Neuronal stem cell (in vitro differentiated cells): ENCODE data around the gene SCRT2.

Source experiments
- DNase-seq: peaks from one replicate; pipeline ENCODE4 v3.0.0-alpha.2; 2013; ENCODE audit warnings: low spot score
- H2AFZ ChIP-seq: one replicate; pipeline ENCODE4 v1.6.1; 2013; ENCODE audit warnings: mild to moderate bottlenecking, low read length, inconsistent platforms
- H2AK5ac ChIP-seq: 2 replicates; pipeline ENCODE4 v1.6.1; 2013; ENCODE audit warnings: low read depth, mild to moderate bottlenecking, inconsistent platforms, low read length, moderate library complexity, mixed read lengths
- H2BK120ac ChIP-seq: 2 replicates; pipeline ENCODE4 v1.6.1; 2013; ENCODE audit warnings: low read depth, mild to moderate bottlenecking, inconsistent platforms, low read length, moderate library complexity, mixed read lengths
- H2BK12ac ChIP-seq: one replicate; pipeline ENCODE4 v1.6.1; 2013; ENCODE audit warnings: low read length, inconsistent platforms
- H2BK15ac ChIP-seq: 2 replicates; pipeline ENCODE4 v1.6.1; 2013; ENCODE audit warnings: mild to moderate bottlenecking, low read length, inconsistent platforms, mixed read lengths
- H2BK5ac ChIP-seq: one replicate; pipeline ENCODE4 v1.6.1; 2013; ENCODE audit warnings: inconsistent platforms, mild to moderate bottlenecking, low read length, moderate library complexity
- H3K14ac ChIP-seq: one replicate; pipeline ENCODE4 v1.6.1; 2013; ENCODE audit warnings: low read length, inconsistent platforms
- H3K18ac ChIP-seq: 2 replicates; pipeline ENCODE4 v1.6.1; 2013; ENCODE audit warnings: low read length, inconsistent platforms
- H3K23ac ChIP-seq: 2 replicates; pipeline ENCODE4 v1.6.1; 2013; ENCODE audit warnings: low read depth, mild to moderate bottlenecking, mixed read lengths, low read length, inconsistent platforms; ENCODE audit not compliant: poor library complexity
- H3K27ac ChIP-seq: replicated peaks from 3 replicates; pipeline ENCODE4 v1.5.1; 2013; ENCODE audit warnings: low read length, inconsistent platforms
- H3K27me3 ChIP-seq, 3 experiments: 2 replicates each; pipeline ENCODE4 v1.6.1; 2013; ENCODE audit warnings: low read length in 3 of 3, mild to moderate bottlenecking in 2 of 3, inconsistent platforms in 1 of 3, low read depth in 1 of 3, mixed read lengths in 1 of 3, moderate library complexity in 1 of 3; ENCODE audit not compliant: control insufficient read depth in 3 of 3, insufficient read depth in 3 of 3
- H3K36me3 ChIP-seq, 2 donors: replicated peaks in 1 of 2; 2 replicates each; pipeline ENCODE4 v1.6.1; 2013; ENCODE audit warnings: low read length in 2 of 2; ENCODE audit not compliant: control insufficient read depth in 2 of 2, insufficient read depth in 2 of 2
- H3K4ac ChIP-seq: 2 replicates; pipeline ENCODE4 v1.6.1; 2013; ENCODE audit warnings: inconsistent platforms, mild to moderate bottlenecking, low read length, moderate library complexity
- H3K4me1 ChIP-seq, 2 donors: 1 replicate in 1 of 2; 2 replicates in 1 of 2; pipeline ENCODE4 v1.6.1; 2013; ENCODE audit warnings: low read length in 2 of 2, low read depth in 1 of 2; ENCODE audit not compliant: control insufficient read depth in 2 of 2, insufficient read depth in 1 of 2
- H3K4me2 ChIP-seq: one replicate; pipeline ENCODE4 v1.6.1; 2013; ENCODE audit warnings: mild to moderate bottlenecking, low read length, inconsistent platforms; ENCODE audit not compliant: insufficient read depth, poor library complexity, severe bottlenecking
- H3K4me3 ChIP-seq, 2 donors: 2 replicates each; pipeline ENCODE4 v1.5.1; 2013; ENCODE audit warnings: low read length in 2 of 2, mild to moderate bottlenecking in 2 of 2, inconsistent platforms in 1 of 2, moderate library complexity in 1 of 2
- H3K79me1 ChIP-seq: one replicate; pipeline ENCODE4 v1.6.1; 2013; ENCODE audit warnings: low read depth, mild to moderate bottlenecking, inconsistent platforms, low read length, moderate library complexity
- H3K9ac ChIP-seq: one replicate; pipeline ENCODE4 v1.6.1; 2013; ENCODE audit warnings: mild to moderate bottlenecking, low read depth, low read length, inconsistent platforms; ENCODE audit not compliant: poor library complexity
- H3K9me3 ChIP-seq, 2 donors: replicated peaks in 1 of 2; 2 replicates each; pipeline versions ENCODE3 to v1.6.1; 2013; ENCODE audit warnings: low read length in 2 of 2, mild to moderate bottlenecking in 2 of 2, inconsistent platforms in 1 of 2, low read depth in 1 of 2, mixed read lengths in 1 of 2, moderate library complexity in 1 of 2; ENCODE audit not compliant: control insufficient read depth in 2 of 2, insufficient read depth in 1 of 2
- H4K8ac ChIP-seq: one replicate; pipeline ENCODE4 v1.6.1; 2013; ENCODE audit warnings: low read depth, mild to moderate bottlenecking, inconsistent platforms, low read length, moderate library complexity
- H4K91ac ChIP-seq: one replicate; pipeline ENCODE4 v1.6.1; 2013; ENCODE audit warnings: low read length, low read depth, mild to moderate bottlenecking, inconsistent platforms; ENCODE audit not compliant: poor library complexity
- WGBS, 2 donors: extraction: QIAGEN DNeasy Blood & Tissue Kit; methylation state at CpG; one replicate each; pipeline ENCODE4 v1.1.7; 2013; ENCODE audit warnings: missing lambda C conversion rate in 2 of 2, mixed read lengths in 1 of 2; ENCODE audit not compliant: insufficient read length in 2 of 2, insufficient replicate concordance in 1 of 2; ENCODE audit errors: extremely low coverage in 2 of 2; 5-methylcytosine and 5-hydroxymethylcytosine counted together

SCRT2 gene

DNA sequence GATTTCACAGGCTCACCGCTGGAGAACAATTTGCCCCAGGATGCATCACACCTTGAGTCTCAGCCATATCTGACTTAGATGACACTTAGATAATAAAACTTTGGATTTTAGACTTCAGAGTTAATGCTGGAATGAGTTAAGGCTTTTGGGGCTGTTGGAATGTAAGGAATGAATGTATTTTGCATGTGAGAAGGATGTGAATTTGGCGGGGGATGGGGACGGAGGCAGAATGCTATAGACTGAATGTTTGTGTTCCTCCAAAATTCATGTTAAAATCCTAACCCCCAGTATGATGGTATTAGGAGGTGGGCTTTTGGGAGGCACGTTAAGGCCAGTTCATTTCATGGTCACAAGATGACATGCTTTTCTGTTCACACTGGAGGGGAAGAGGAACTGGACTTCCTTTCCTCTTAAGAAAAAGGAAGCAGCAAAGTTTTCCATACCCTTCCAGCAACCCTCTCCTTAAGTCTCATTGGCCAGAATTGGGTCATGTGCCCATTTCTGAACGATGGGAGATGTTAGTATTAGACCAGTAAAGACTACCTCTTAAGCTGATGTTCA lies 16.8 kb downstream of the SCRT2 start:
- H3K14ac ChIP-seq: no peak overlapping the region
- H3K18ac ChIP-seq: no peak overlapping the region
- no peak overlapping the region for H2BK5ac ChIP-seq
- H2AK5ac ChIP-seq: no peak overlapping the region
- H2AFZ ChIP-seq: no peak overlapping the region
- WGBS, 2 donors: no CpG with 5 or more reads among the region's 5 CpGs
- H3K4ac ChIP-seq: no peak overlapping the region
- H3K4me1 ChIP-seq: peaks cover 12 to 17% of the 10 kb centered on the region in 2 donors
- H3K4me3 ChIP-seq: no peak overlapping the region
- no peak overlapping the region for H3K27ac ChIP-seq
- H3K4me2 ChIP-seq: no peak overlapping the region
- H3K9ac ChIP-seq: no peak overlapping the region
- no peak overlapping the region for H3K23ac ChIP-seq
- H3K27me3 ChIP-seq: peaks cover 3 to 83% (median 30%) of the 10 kb centered on the region in 3 experiments
- H2BK12ac ChIP-seq: no peak overlapping the region
- H2BK15ac ChIP-seq: no peak overlapping the region
- no peak for DNase-seq
- H3K79me1 ChIP-seq: no peaks in the 10 kb centered on the region
- H3K9me3 ChIP-seq: no peaks in the 10 kb centered on the region
- no peaks in the 10 kb centered on the region for H3K36me3 ChIP-seq
- no peak overlapping the region for H4K8ac ChIP-seq
- no peak overlapping the region for H4K91ac ChIP-seq
- H2BK120ac ChIP-seq: no peak overlapping the region

- Histone ChIP-seq H3K4me2 (no peak overlapping the region), H4K91ac (no peak overlapping the region), H3K36me3 (no peaks in the 10 kb centered on the region), H3K27ac (no peak overlapping the region), H3K18ac (no peak overlapping the region), H2AFZ (no peak overlapping the region), H3K4me3 (no peak overlapping the region), H3K9me3 (no peaks in the 10 kb centered on the region), H2BK120ac (no peak overlapping the region), H2AK5ac (no peak overlapping the region), H3K23ac (no peak overlapping the region), H2BK12ac (no peak overlapping the region), H2BK15ac (no peak overlapping the region), H3K4ac (no peak overlapping the region), H3K27me3 (peaks cover 3 to 81% (median 27%) of the 10 kb centered on the region in 3 experiments), H4K8ac (no peak overlapping the region), H3K4me1 (peaks cover 15 to 21% of the 10 kb centered on the region in 2 donors), H3K9ac (no peak overlapping the region), H3K79me1 (no peaks in the 10 kb centered on the region), H3K14ac (no peak overlapping the region), H2BK5ac (no peak overlapping the region)
- DNase-seq: no peak
- no CpG with 5 or more reads among the region's 2 CpGs for WGBS, 2 donors
These were observed 17.4 kb downstream of the SCRT2 start for GRCh38 chr20:658202-658601.

DNA sequence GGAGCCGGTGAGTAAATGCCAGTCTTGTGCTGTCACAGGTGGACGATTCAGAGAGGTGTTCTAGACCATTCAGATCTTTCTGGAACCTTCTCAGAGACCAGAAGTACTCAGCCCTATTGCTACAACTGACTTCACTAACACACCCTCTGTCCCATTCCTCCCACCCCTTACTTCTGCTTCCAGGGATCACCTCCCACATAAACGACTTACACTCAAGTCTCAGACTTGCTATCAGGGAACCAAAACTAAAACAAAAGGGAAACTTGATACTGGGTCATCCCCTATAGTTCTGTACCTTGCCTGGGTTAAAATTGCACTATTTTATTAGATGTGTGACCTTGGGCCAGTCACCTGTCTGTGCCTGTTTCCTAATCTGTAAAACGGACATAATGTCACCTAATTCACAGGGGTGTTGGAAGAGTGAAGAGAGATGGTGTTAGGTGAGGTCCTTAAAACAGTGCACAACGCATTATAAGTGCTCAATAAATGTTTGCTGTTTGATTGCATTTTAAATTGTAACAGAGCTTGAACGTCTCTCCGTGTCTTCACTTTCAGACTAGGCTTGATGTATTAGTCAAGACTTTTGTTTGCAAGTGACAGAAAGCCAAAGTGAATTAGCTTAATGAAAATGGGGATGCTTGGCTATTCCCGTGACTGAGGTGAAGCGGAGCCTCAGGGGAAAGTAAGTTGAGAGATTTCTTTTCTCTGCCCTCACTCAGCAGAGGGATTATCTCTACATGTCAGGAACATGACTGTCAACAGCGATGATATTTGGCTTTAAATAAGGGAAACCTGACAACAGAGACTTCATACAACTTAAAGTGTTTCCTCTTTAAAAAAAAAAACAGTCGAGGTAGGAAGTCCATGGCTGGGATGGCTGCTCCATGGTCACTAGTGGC lies 19.6 kb downstream of the SCRT2 start:
- Histone ChIP-seq H3K27ac (no peak overlapping the region), H3K4ac (no peak overlapping the region), H3K36me3 (no peaks in the 10 kb centered on the region), H3K27me3 (peaks cover 3 to 64% (median 7%) of the 10 kb centered on the region in 3 experiments), H2BK5ac (no peak overlapping the region), H2AK5ac (no peak overlapping the region), H3K4me3 (no peak overlapping the region), H4K91ac (no peak overlapping the region), H3K9me3 (no peaks in the 10 kb centered on the region), H3K9ac (no peak overlapping the region), H3K4me2 (no peak overlapping the region), H2AFZ (no peak overlapping the region), H3K23ac (no peak overlapping the region), H2BK12ac (no peak overlapping the region), H2BK15ac (no peak overlapping the region), H2BK120ac (no peak overlapping the region), H3K18ac (no peak overlapping the region), H3K14ac (no peak overlapping the region), H4K8ac (no peak overlapping the region), H3K79me1 (no peaks in the 10 kb centered on the region), H3K4me1 (peaks cover 7 to 21% of the 10 kb centered on the region in 2 donors)
- DNase-seq: no peak
- no CpG with 5 or more reads among the region's 11 CpGs for WGBS, 2 donors

- Histone ChIP-seq H3K9me3 (no peaks in the 10 kb centered on the region), H3K4ac (no peak overlapping the region), H3K36me3 (peaks cover 1 to 9% of the 10 kb centered on the region in 2 donors), H3K4me1 (peaks cover 7 to 18% of the 10 kb centered on the region in 2 donors), H2BK120ac (no peak overlapping the region), H3K27ac (no peak overlapping the region), H3K14ac (no peak overlapping the region), H2AFZ (no peak overlapping the region), H3K23ac (no peak overlapping the region), H2BK5ac (no peak overlapping the region), H3K18ac (no peak overlapping the region), H3K79me1 (no peaks in the 10 kb centered on the region), H2BK12ac (no peak overlapping the region), H3K27me3 (peaks cover 3 to 53% (median 7%) of the 10 kb centered on the region in 3 experiments), H2AK5ac (no peak overlapping the region), H2BK15ac (no peak overlapping the region), H3K9ac (no peak overlapping the region), H4K91ac (no peak overlapping the region), H3K4me2 (no peak overlapping the region), H4K8ac (no peak overlapping the region), H3K4me3 (no peak overlapping the region)
- DNase-seq: no peak
- no CpG with 5 or more reads among the region's 3 CpGs for WGBS, 2 donors
These were observed 21.2 kb downstream of the SCRT2 start for GRCh38 chr20:654417-654750.
